Mesendoderm (in vitro differentiated cells): ENCODE measurements around the gene LUC7L3.

ENCODE experiments used
- DNase-seq: peaks from one replicate; pipeline ENCODE4 v3.0.0; 2013
- H2AK5ac ChIP-seq: 2 replicates; pipeline ENCODE4 v1.6.1; 2013; ENCODE audit warnings: low read length, inconsistent platforms
- H2BK120ac ChIP-seq: 2 replicates; pipeline ENCODE4 v1.6.1; 2013; ENCODE audit warnings: low read depth, mild to moderate bottlenecking, low read length, moderate library complexity, mixed read lengths
- H2BK15ac ChIP-seq: replicated peaks from 2 replicates; pipeline ENCODE4 v1.6.1; 2013; ENCODE audit warnings: low read depth, mild to moderate bottlenecking, moderate library complexity
- H2BK5ac ChIP-seq: 2 replicates; pipeline ENCODE4 v1.6.1; 2013; ENCODE audit warnings: low read length, inconsistent platforms
- H3K18ac ChIP-seq: 2 replicates; pipeline ENCODE4 v1.6.1; 2013; ENCODE audit warnings: mild to moderate bottlenecking, low read length, mixed read lengths
- H3K23ac ChIP-seq: one replicate; pipeline ENCODE4 v1.6.1; 2013; ENCODE audit warnings: low read length
- H3K27ac ChIP-seq: 2 replicates; pipeline ENCODE4 v1.5.1; 2013; ENCODE audit warnings: low read depth, mild to moderate bottlenecking, inconsistent platforms, low read length, moderate library complexity
- H3K27me3 ChIP-seq: 2 replicates; pipeline ENCODE4 v1.6.1; 2013; ENCODE audit warnings: low read length, control low read depth, mild to moderate bottlenecking, inconsistent platforms; ENCODE audit not compliant: insufficient read depth, poor library complexity
- H3K36me3 ChIP-seq: 2 replicates; pipeline ENCODE4 v1.6.1; 2013; ENCODE audit warnings: low read length, inconsistent platforms; ENCODE audit not compliant: control insufficient read depth, insufficient read depth
- H3K4ac ChIP-seq: one replicate; pipeline ENCODE4 v1.6.1; 2013; ENCODE audit warnings: low read depth, mild to moderate bottlenecking, low read length, moderate library complexity
- H3K4me1 ChIP-seq: 2 replicates; pipeline ENCODE4 v1.6.1; 2013; ENCODE audit warnings: low read depth, low read length, inconsistent platforms; ENCODE audit not compliant: control insufficient read depth
- H3K4me2 ChIP-seq: 2 replicates; pipeline ENCODE4 v1.6.1; 2013; ENCODE audit warnings: low read length
- H3K4me3 ChIP-seq: 2 replicates; pipeline ENCODE4 v1.5.1; 2013; ENCODE audit warnings: mild to moderate bottlenecking, low read length
- H3K56ac ChIP-seq: one replicate; pipeline ENCODE4 v1.6.1; 2013; ENCODE audit warnings: low read length
- H3K79me1 ChIP-seq: 2 replicates; pipeline ENCODE4 v1.6.1; 2013; ENCODE audit warnings: low read length, inconsistent platforms
- H3K79me2 ChIP-seq: 2 replicates; pipeline ENCODE4 v1.6.1; 2013; ENCODE audit warnings: mild to moderate bottlenecking, low read length; ENCODE audit not compliant: control insufficient read depth, insufficient read depth
- H3K9ac ChIP-seq: 2 replicates; pipeline ENCODE4 v1.6.1; 2013; ENCODE audit warnings: low read length, inconsistent platforms
- H4K5ac ChIP-seq: one replicate; pipeline ENCODE4 v1.6.1; 2013; ENCODE audit warnings: low read length
- H4K8ac ChIP-seq: one replicate; pipeline ENCODE4 v1.6.1; 2013; ENCODE audit warnings: low read depth, mild to moderate bottlenecking, control low read depth, low read length, moderate library complexity
- WGBS: extraction: QIAGEN DNeasy Blood & Tissue Kit; methylation state at CpG from one replicate; pipeline ENCODE4 v1.1.7; 2013; ENCODE audit warnings: low lambda C conversion rate, missing lambda C conversion rate; ENCODE audit not compliant: insufficient coverage; ENCODE audit errors: extremely low coverage; 5-methylcytosine and 5-hydroxymethylcytosine counted together

Gene LUC7L3

GRCh38 chr17:50792132-50792531, 72.7 kb downstream of the LUC7L3 start:
- Histone ChIP-seq H4K8ac (no peak overlapping the region), H3K18ac (no peak overlapping the region), H3K4me1 (no peaks in the 10 kb centered on the region), H3K4me2 (no peak overlapping the region), H3K79me1 (no peaks in the 10 kb centered on the region), H2BK5ac (no peak overlapping the region), H3K27me3 (no peaks in the 10 kb centered on the region), H2BK15ac (no peak overlapping the region), H3K4ac (no peak overlapping the region), H2AK5ac (no peak overlapping the region), H3K27ac (no peak overlapping the region), H3K4me3 (no peak overlapping the region), H4K5ac (no peak overlapping the region), H3K56ac (no peak overlapping the region), H2BK120ac (no peak overlapping the region), H3K36me3 (no peaks in the 10 kb centered on the region), H3K23ac (no peak overlapping the region), H3K9ac (no peak overlapping the region), H3K79me2 (no peaks in the 10 kb centered on the region)
- DNase-seq, result no peak
- WGBS, result no CpG with 5 or more reads among the region's 7 CpGs

DNA sequence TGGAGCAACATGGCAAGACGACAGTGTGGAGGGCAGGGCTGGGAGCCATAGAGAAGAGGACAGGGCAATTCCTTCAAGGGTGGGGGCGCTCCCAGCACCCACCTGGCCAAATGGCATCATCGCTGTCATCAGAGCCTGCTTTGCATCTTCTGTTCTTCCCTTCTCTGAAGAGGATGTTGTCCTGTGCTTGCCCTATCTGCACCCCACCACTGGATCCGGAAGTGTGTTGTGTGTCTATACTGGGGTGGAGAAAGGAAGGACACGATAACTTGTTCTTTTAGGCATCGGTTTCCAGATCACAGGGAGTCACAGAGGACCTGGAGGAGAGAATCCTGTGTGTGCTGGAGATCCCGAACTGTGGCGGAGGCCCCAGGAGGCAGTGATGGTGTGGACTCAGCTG, 73.6 kb downstream of the LUC7L3 start:
- no peak overlapping the region for H3K23ac ChIP-seq
- H3K18ac ChIP-seq, result no peak overlapping the region
- no peak overlapping the region for H2BK120ac ChIP-seq
- no peaks in the 10 kb centered on the region for H3K79me2 ChIP-seq
- no peak overlapping the region for H4K5ac ChIP-seq
- no peak overlapping the region for H3K4ac ChIP-seq
- H3K79me1 ChIP-seq, result no peaks in the 10 kb centered on the region
- DNase-seq, result no peak
- H3K27me3 ChIP-seq, result no peaks in the 10 kb centered on the region
- no peak overlapping the region for H3K27ac ChIP-seq
- H3K4me1 ChIP-seq, result no peaks in the 10 kb centered on the region
- H3K4me3 ChIP-seq, result no peak overlapping the region
- no peak overlapping the region for H3K9ac ChIP-seq
- H2BK5ac ChIP-seq, result no peak overlapping the region
- WGBS, result no CpG with 5 or more reads among the region's 8 CpGs
- no peak overlapping the region for H4K8ac ChIP-seq
- no peak overlapping the region for H3K56ac ChIP-seq
- H2AK5ac ChIP-seq, result no peak overlapping the region
- H3K36me3 ChIP-seq, result no peaks in the 10 kb centered on the region
- H3K4me2 ChIP-seq, result no peak overlapping the region
- H2BK15ac ChIP-seq, result no peak overlapping the region

DNA sequence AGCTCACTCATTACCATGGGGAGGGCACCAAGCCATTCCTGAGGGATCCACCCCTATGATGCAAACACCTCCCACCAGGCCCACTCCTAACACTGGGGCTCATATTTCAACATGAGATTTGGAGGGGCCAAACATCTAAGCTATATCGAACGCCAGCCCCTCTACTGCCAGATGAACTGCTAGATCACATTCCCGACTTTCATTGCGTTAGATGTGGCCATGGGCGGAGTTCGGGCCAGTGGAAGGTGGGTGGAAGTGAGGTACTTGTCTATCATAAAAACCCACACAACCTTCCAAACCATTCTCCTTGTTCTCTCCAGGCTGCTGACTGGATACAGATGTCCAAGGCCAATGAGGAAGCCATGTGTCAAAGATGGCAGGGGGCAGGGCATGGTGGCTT, 75.0 kb downstream of the LUC7L3 start:
- Histone ChIP-seq H3K4me2 (no peak overlapping the region), H2AK5ac (no peak overlapping the region), H3K27me3 (no peaks in the 10 kb centered on the region), H3K79me2 (no peaks in the 10 kb centered on the region), H2BK120ac (no peak overlapping the region), H3K23ac (no peak overlapping the region), H3K9ac (no peak overlapping the region), H3K27ac (no peak overlapping the region), H3K4ac (no peak overlapping the region), H3K4me3 (no peak overlapping the region), H2BK5ac (no peak overlapping the region), H3K36me3 (no peaks in the 10 kb centered on the region), H2BK15ac (no peak overlapping the region), H4K5ac (no peak overlapping the region), H3K79me1 (no peaks in the 10 kb centered on the region), H3K18ac (no peak overlapping the region), H3K4me1 (peaks cover 8% of the 10 kb centered on the region), H4K8ac (no peak overlapping the region), H3K56ac (no peak overlapping the region)
- no CpG with 5 or more reads among the region's 6 CpGs for WGBS
- no peak for DNase-seq

DNA sequence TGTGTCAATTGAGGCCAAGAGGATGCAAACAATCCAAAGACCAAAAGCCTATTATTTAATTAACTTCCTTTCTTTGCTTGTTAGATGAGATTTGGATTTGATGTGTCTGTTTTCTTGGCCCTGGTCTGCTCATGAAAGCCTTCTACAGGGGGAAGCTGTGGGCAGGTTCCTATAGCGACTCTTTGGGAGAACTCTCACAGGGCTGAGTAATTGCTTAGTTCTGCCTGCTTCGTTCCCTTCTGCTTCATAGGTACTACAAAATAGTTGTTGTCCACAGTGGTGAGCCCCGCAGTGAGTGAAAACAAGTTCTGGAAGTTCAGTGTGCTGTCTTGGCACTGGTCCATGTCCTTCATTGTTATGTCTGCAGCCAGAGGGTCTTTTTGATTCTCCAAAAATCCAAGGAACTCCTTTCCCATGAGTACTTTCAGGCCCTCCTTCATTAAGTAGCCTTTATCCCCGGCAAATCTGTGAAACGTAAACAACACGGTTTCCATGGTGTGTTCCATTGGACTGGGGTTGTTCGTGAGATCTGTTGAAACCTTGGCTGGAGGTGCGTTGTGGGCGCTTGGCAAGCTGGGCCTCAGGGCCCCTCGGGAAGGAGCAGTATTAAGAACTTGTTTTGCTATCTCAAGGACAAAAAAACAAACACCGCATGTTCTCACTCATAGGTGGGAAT, 77.9 kb downstream of the LUC7L3 start:
- H3K27me3 ChIP-seq, result no peaks in the 10 kb centered on the region
- H3K56ac ChIP-seq, result no peak overlapping the region
- no peak overlapping the region for H3K23ac ChIP-seq
- no peak overlapping the region for H2BK120ac ChIP-seq
- no peak overlapping the region for H3K27ac ChIP-seq
- H4K5ac ChIP-seq, result no peak overlapping the region
- H3K4me2 ChIP-seq, result no peak overlapping the region
- H3K18ac ChIP-seq, result no peak overlapping the region
- H3K4me1 ChIP-seq, result peaks cover 8% of the 10 kb centered on the region
- no peak overlapping the region for H2BK15ac ChIP-seq
- no peak overlapping the region for H2BK5ac ChIP-seq
- H3K4me3 ChIP-seq, result no peak overlapping the region
- H3K4ac ChIP-seq, result no peak overlapping the region
- no peak overlapping the region for H2AK5ac ChIP-seq
- no peak overlapping the region for H4K8ac ChIP-seq
- H3K79me2 ChIP-seq, result no peaks in the 10 kb centered on the region
- no peaks in the 10 kb centered on the region for H3K79me1 ChIP-seq
- no CpG with 5 or more reads among the region's 11 CpGs for WGBS
- peak; percentile 41 for DNase-seq
- H3K36me3 ChIP-seq, result no peaks in the 10 kb centered on the region
- no peak overlapping the region for H3K9ac ChIP-seq

DNA sequence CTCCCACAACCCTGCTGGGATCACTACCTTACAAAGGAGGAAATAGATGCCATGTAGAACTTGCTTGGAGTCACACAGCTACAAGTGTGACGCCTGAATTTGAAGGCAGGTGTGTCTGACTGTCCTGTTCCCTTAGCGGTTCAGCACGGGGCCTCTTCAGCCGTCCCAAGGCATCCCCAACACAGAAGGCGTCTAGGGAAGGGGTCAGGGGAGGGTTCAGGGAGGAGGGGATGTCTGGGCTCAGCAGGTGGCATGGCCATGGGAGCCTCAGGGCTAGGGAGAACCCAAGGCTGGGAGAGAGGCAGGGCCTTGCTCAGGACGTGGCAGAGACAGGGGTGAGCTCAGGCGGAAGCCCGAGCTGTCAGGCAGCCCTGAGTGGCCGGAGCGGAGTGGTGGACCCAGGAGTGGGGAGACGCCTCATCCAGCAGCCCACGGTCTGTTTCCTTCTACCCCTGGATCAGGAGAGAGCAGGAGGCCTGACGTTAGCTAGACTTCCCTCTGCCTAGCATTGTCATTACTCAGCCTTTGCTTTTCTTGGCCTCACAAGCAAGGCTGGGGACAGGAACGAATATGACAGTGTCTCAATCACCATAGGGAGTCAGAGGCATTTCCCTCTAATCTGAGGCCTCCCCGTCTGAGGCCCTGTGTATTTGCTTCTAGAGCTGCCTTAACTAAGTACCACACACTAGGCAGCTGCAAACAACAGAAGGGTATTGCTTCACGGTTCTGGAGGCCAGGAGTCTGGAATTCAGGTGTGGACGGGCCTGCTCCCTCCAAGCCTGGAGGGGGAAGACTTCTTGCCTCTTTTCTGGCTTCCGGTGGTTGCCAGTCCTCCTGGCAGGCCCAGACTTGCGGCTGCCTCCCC, 79.3 kb downstream of the LUC7L3 start:
- Histone ChIP-seq H4K8ac (no peak overlapping the region), H3K4me3 (no peak overlapping the region), H3K27ac (no peak overlapping the region), H2BK120ac (no peak overlapping the region), H2BK15ac (no peak overlapping the region), H3K56ac (peak overlapping the region; percentile 9), H3K4me2 (no peak overlapping the region), H3K18ac (no peak overlapping the region), H2AK5ac (no peak overlapping the region), H2BK5ac (no peak overlapping the region), H3K79me2 (no peaks in the 10 kb centered on the region), H3K4me1 (peaks cover 8% of the 10 kb centered on the region), H3K9ac (peak overlapping the region; percentile 2), H3K79me1 (no peaks in the 10 kb centered on the region), H3K23ac (no peak overlapping the region), H3K27me3 (no peaks in the 10 kb centered on the region), H3K4ac (no peak overlapping the region), H4K5ac (no peak overlapping the region), H3K36me3 (no peaks in the 10 kb centered on the region)
- no CpG with 5 or more reads among the region's 19 CpGs for WGBS
- peak; percentile 65 for DNase-seq
